ENCODE measurements around the gene RIMS1.
"Not testable (repeated sequence)": the region's sequence is repeated elsewhere in the genome, so short reads cannot be mapped to it uniquely, and the experiment has no call there.

Gene RIMS1

DNA sequence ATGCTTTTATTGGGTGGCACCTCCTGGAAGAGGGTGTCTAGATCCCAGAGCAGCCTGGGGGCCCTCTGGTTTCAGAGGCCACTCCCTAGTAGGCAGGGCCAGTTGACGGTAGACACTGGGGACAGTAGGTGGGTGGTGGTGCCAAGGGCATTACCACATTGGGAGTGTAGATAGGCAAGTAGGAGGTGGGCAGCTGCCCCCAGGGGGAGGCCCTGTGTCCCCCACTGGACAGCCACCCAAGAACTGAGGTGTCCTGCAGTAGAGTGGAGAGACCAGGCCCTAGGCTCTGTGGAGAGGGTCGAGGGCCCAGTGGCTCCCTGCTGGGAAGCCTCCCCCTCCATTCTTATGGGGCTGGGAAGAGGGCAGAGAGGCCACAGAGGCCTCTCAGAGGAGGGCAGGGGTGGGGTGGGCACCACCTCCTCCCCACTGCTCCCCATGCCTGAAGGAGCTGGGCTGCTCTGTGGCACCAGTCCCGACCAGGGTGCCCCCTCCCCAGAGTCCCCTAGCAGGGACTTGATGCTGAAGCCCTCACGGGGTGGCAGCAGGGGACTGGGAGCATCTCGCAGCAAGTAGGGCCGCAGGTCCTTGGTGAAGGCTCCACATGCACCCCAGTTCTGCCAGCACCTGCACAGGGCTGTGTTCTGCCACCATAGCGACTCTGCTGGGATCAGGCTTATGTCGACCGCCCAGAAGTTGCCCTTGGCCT lies 430.5 kb downstream of the RIMS1 start:
- ChIA-PET CTCF (no interaction called here), POLR2A (no interaction called here)
- no peak for DNase-seq (ENCODE audit: extremely low spot score)
- TF ChIP-seq, protein P1, sequence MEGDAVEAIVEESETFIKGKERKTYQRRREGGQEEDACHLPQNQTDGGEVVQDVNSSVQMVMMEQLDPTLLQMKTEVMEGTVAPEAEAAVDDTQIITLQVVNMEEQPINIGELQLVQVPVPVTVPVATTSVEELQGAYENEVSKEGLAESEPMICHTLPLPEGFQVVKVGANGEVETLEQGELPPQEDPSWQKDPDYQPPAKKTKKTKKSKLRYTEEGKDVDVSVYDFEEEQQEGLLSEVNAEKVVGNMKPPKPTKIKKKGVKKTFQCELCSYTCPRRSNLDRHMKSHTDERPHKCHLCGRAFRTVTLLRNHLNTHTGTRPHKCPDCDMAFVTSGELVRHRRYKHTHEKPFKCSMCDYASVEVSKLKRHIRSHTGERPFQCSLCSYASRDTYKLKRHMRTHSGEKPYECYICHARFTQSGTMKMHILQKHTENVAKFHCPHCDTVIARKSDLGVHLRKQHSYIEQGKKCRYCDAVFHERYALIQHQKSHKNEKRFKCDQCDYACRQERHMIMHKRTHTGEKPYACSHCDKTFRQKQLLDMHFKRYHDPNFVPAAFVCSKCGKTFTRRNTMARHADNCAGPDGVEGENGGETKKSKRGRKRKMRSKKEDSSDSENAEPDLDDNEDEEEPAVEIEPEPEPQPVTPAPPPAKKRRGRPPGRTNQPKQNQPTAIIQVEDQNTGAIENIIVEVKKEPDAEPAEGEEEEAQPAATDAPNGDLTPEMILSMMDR (IDR thresholded peaks at IDR 0.05; ENCODE audit: control extremely low read depth, extremely low read depth, low read depth, missing control alignments), result no peak

DNA sequence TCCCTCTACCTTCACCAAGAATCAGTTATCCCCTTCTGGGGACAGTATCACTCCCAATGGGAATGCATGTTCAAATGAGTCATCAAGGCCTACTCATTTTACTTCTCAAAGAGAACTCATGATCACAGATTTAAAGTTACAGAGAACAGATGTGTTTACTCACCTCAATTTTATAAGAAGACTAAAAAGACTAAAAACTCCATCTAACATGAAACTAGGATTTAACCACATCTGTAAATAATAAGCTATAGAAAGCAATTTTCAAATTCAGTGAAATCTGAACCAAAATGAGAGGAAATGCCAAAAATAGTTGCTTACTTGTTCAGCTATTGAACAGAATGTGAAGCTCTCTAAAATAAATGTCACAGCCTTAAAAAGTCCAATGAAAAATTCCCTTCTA lies 435.4 kb downstream of the RIMS1 start:
- no peak for DNase-seq (ENCODE audit: extremely low spot score)
- TF ChIP-seq, protein P1 (IDR thresholded peaks at IDR 0.05; ENCODE audit: control extremely low read depth, extremely low read depth, low read depth, missing control alignments), result no peak
- CTCF ChIA-PET, result interaction anchor here (1.0 to 1.9 kb wide), 5 partner anchors 8 to 90 kb away, joined by 3 to 7 read pairs (median 4); no protein-coding TSS in a partner anchor
- POLR2A ChIA-PET, result no interaction called here

DNA sequence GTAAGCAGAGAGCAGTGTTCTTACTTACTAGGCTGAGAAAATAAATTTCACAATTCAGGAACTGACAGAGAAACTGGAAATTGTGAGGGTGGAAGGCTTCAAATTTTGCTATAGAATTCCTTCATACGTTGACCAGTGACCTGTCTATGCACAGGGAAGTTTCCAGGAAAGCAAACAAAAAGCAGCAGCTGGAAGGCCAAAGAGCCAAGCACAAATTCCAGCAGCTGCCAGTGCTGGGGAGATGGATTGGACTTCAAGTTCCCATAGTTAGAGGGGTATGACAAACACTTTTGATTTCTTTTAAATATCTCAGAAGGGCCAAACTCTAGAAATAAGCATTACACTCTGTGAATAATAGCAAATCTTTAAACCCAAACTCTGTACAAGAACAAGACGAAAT lies 436.4 kb downstream of the RIMS1 start:
- CTCF ChIA-PET, result interaction anchor here (1.0 to 1.8 kb wide), 3 partner anchors 9 to 43 kb away, joined by 3 to 5 read pairs (median 4); no protein-coding TSS in a partner anchor
- POLR2A ChIA-PET, result no interaction called here
- TF ChIP-seq, protein P1 (IDR thresholded peaks at IDR 0.05; ENCODE audit: control extremely low read depth, extremely low read depth, low read depth, missing control alignments), result no peak
- no peak for DNase-seq (ENCODE audit: extremely low spot score)

DNA sequence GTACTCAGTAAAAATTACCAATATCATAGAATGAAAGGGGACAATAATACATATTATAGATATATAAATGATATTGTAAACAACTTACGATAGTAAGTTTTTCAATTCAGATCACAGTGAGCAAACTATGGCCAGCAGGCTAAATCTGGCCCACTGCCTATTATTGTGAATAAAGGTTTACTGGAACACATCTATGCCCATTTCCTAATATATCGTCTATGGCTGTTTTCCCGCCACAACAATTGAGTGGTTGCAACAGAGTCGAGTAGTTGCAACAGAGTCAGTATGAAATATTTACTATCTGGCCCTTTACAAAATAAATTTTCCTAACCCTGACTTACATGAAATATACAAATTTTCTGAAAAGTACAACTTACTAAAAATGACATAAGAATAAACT lies 438.2 kb downstream of the RIMS1 start:
- TF ChIP-seq, protein P1 (IDR thresholded peaks at IDR 0.05; ENCODE audit: control extremely low read depth, extremely low read depth, low read depth, missing control alignments), result no peak
- no peak for DNase-seq (ENCODE audit: extremely low spot score)

DNA sequence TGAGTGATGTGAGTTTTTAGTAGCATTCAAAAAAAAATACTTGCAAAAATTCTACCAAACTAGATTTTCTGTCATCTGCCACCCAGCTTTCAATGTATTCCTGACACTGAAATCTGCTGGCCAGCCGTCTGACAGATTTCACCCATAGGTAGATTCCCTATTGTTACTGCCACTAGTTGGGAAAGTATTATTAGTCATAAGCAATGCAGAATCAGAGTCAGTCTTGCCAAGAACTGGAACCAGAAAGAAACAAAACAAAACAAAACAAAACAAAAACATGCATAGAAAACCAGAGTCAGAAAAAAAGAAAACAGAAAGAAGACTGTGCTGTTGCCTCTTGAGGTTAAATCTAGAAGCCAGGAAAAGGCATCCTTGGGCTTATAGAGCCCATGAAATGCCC lies 442.4 kb downstream of the RIMS1 start:
- CTCF ChIA-PET, result interaction anchor here (1.4 kb wide), 1 partner anchor 83 kb away, joined by 3 read pairs; no protein-coding TSS in a partner anchor
- POLR2A ChIA-PET, result no interaction called here
- DNase-seq (ENCODE audit: extremely low spot score), result no peak
- TF ChIP-seq, protein P1 (IDR thresholded peaks at IDR 0.05; ENCODE audit: control extremely low read depth, extremely low read depth, low read depth, missing control alignments), result no peak

More for the DNA sequence above, 438.2 kb downstream of the RIMS1 start:
- POLR2A ChIA-PET, result no interaction called here
- CTCF ChIA-PET, result no interaction called here

DNA sequence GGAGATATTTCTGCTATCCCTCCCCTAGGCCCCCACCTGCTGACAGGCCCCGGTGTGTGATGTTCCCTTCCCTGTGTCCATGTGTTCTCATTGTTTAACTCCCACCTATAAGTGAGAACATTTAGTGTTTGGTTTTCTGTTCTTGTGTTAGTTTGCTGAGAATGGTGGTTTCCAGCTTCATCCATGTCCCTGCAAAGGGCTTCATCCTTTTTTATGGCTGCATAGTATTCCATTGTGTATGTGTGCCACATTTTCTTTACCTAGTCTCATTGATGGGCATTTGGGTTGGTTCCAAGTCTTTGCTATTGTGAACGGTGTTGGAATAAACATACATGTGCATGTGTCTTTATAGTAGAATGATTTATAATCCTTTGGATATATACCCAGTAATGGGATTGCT lies 448.9 kb downstream of the RIMS1 start:
- POLR2A ChIA-PET; DNase-seq (ENCODE audit: extremely low spot score): not testable (repeated sequence)
- CTCF ChIA-PET, result interaction anchor here (1.4 kb wide), 1 partner anchor 13 kb away, joined by 4 read pairs; no protein-coding TSS in a partner anchor

DNA sequence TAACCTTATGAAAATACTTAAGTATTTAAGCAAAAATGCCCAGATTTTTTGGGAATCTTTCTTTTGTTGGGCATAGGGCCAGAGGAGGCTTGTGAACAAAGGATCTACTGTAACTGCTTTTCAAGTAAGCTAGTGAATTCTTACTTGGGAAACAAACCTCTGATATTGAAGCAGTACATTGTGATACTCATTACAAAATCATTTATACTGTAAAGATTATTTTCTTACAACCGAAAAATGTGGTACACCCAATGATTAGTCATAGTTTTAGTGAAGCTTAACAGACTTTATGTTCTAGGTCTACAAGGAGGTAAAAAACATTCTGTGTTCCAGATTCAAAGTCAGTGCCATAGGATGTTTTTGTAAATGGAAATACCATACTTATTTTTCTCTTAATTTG lies 462.6 kb downstream of the RIMS1 start:
- DNase-seq (ENCODE audit: extremely low spot score), result no peak
- TF ChIP-seq, protein P1 (IDR thresholded peaks at IDR 0.05; ENCODE audit: control extremely low read depth, extremely low read depth, low read depth, missing control alignments), result no peak
- ChIA-PET CTCF (interaction anchor here (1.1 to 1.9 kb wide), 2 partner anchors 15 to 63 kb away, joined by 3 to 4 read pairs; no protein-coding TSS in a partner anchor), POLR2A (no interaction called here)

Data from GM10248 (cell line).